Left lobe of liver (tissue), 2 donors: ENCODE results near the gene TRIM5. TPM values are rescaled to one million over a fixed set of nuclear protein-coding genes. Genes with fewer than 3 reads are reported as not detected.
A peak's percentile ranks its signal among the peaks of the same experiment; 100 is the strongest.

Experiments
- ATAC-seq: fragments of 200-7000 bp; cut with Tn5 transposase; one replicate; pipeline ENCODE4 v1.9.1; 2020; ENCODE audit warnings: mild to moderate bottlenecking, moderate library complexity
- DNase-seq: peaks from one replicate; pipeline ENCODE4 v3.0.0-alpha.2; 2020; ENCODE audit warnings: low spot score
- total RNA-seq: library from RNA; stranded (reverse); gene quantifications from one replicate; pipeline ENCODE4 v1.2.1, GENCODE V29; 2021
- donor health status: DM: no; HTN: no; CAD: no; lungs with moderate emphysema.
- donor health status: DM: no; HTN: yes; CAD: no.

The TRIM5 gene
- total RNA-seq, 1 donor from 2014 or later = 19.4 TPM

- no peak for DNase-seq
- ATAC-seq = no peak
These were observed 59.6 kb downstream of the TRIM5 start for GRCh38 chr11:5625281-5625680.

DNA sequence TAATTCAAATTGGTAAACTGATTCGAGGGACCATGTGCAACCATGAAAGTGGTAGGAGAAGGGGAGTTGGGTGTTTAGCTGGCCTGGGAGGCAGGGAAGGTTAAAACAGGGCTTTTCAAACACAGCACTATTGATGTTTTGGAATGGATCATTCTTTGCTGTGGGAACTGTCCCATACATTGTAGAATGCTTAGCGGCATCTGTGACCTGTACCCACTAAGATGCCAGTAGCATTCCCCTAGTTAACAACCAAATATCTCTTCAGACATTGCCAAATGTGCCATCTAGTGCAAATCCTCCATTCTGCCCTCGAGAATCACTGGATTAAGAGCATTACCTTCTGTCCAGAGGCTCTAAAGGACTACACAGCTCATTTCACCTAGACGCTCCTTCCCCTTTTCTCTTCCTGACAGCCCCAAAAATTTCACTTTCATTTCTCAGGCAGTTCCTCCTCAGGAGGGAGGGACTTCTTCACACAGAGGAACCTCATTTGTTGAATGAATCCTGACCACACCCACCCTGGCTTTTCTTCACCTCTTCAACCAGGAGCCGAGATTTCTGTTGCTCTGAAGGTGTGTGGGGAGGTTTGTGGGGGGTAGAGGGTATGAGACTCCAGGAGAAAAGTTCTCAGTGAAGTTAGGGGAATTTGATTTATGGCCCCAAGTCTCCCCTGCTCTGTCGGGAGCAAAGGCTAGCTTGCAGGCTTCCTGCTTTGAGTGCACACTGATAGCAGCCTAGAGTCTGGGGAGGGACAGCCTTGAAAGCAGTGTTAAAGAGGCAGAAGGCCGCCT lies 60.2 kb downstream of the TRIM5 start, which contains the start of gene TRIM34:
Gene TRIM34 (plus strand): TSS at position 513 of the 791 bp plus-strand sequence. CDS start 7,331 bp downstream, outside the sequence.
- DNase-seq (peak; percentile 66), ATAC-seq (peak; percentile 97)

- ATAC-seq = no peak
- DNase-seq = no peak
These were observed 62.1 kb downstream of the TRIM5 start for GRCh38 chr11:5622802-5623201.

- ATAC-seq (no peak), DNase-seq (no peak)
These were observed 63.3 kb downstream of the TRIM5 start for GRCh38 chr11:5621580-5621979.

GRCh38 chr11:5620651-5621521 lies 64.0 kb downstream of the TRIM5 start:
- DNase-seq (no peak), ATAC-seq (peak; percentile 48)

DNA sequence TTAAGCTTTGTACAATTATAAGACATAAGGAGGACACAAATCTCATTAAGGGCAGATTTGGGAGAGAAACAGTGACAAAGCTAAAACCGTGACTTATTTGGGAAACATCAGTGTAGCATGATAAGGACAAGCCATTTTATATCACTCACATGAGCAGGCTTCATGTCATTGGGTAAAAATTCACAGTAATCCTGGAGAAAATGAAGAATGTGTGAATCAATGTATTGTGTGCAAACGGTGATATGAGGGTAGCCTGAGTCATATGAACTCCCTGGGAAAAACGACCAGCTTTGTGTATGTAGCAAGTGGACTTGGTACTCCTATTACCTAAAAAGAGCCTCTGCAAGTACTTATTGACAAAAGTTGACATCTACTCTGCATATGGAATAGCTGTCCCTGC lies 66.1 kb downstream of the TRIM5 start:
- no peak for ATAC-seq

More for the DNA sequence above, 66.1 kb downstream of the TRIM5 start:
- no peak for DNase-seq

Other genes starting within 250 kb of the TRIM5 start
- gene OR51I1, start 243.6 kb downstream of the TRIM5 start, total RNA-seq = not detected
- not detected for gene OR51I2, start 235.8 kb downstream of the TRIM5 start, total RNA-seq
- not detected for gene OR52D1, start 196.4 kb downstream of the TRIM5 start, total RNA-seq
- gene UBQLN3, start 175.1 kb downstream of the TRIM5 start, total RNA-seq = not detected
- gene UBQLNL, start 168.4 kb downstream of the TRIM5 start, total RNA-seq = 0.23 TPM
- 0.18 TPM for gene OR52H1, start 136.5 kb downstream of the TRIM5 start, total RNA-seq
- gene OR52B6, start 104.2 kb downstream of the TRIM5 start, total RNA-seq = not detected
- gene TRIM6, start 88.4 kb downstream of the TRIM5 start, total RNA-seq = 0.25 TPM
- gene TRIM34, start 60.1 kb downstream of the TRIM5 start, total RNA-seq = 1.3 TPM
- gene TRIM22, start 4.7 kb upstream of the TRIM5 start, total RNA-seq = 8.0 TPM
- not detected for gene OR56B1, start 51.4 kb upstream of the TRIM5 start, total RNA-seq
- gene OR52N4, start 69.2 kb upstream of the TRIM5 start, total RNA-seq = not detected
- 0.10 TPM for gene OR52N5, start 98.3 kb upstream of the TRIM5 start, total RNA-seq
- gene OR52N1, start 106.2 kb upstream of the TRIM5 start, total RNA-seq = not detected
- not detected for gene OR52N2, start 123.8 kb upstream of the TRIM5 start, total RNA-seq
- not detected for gene OR52E6, start 156.8 kb upstream of the TRIM5 start, total RNA-seq
- not detected for gene OR52E8, start 172.6 kb upstream of the TRIM5 start, total RNA-seq
- gene OR52E4, start 195.6 kb upstream of the TRIM5 start, total RNA-seq = not detected
- gene OR52E5, start 208.1 kb upstream of the TRIM5 start, total RNA-seq = not detected